Measurements from ENCODE around the gene MBNL2.
"Not testable (repeated sequence)": the region's sequence is repeated elsewhere in the genome, so short reads cannot be mapped to it uniquely, and the experiment has no call there.

Gene MBNL2

GRCh38 chr13:97221989-97222700 is at the start of gene MBNL2:
TSS of gene MBNL2 (plus strand) at chr13:97222333. CDS start at chr13:97276236, 53,903 bp downstream.
- peak; percentile 94 for DNase-seq

- DNase-seq: no peak
Observed at GRCh38 chr13:97174638-97175037, 47.5 kb upstream of the MBNL2 start.

- no peak for DNase-seq
Observed at GRCh38 chr13:97175041-97175440, 47.1 kb upstream of the MBNL2 start.

GRCh38 chr13:97179501-97179900 is 42.6 kb upstream of the MBNL2 start:
- no peak for DNase-seq

GRCh38 chr13:97182111-97182890 is 39.8 kb upstream of the MBNL2 start:
- no peak for DNase-seq

GRCh38 chr13:97185291-97185690 is 36.8 kb upstream of the MBNL2 start:
- no peak for DNase-seq

GRCh38 chr13:97185751-97186150 is 36.4 kb upstream of the MBNL2 start:
- no peak for DNase-seq

GRCh38 chr13:97188207-97188606 is 33.9 kb upstream of the MBNL2 start:
- no peak for DNase-seq

- no peak for DNase-seq
Observed at GRCh38 chr13:97189928-97190327, 32.2 kb upstream of the MBNL2 start.

GRCh38 chr13:97191142-97191541 is 31.0 kb upstream of the MBNL2 start:
- DNase-seq: no peak

- DNase-seq: no peak
Observed at GRCh38 chr13:97191615-97192014, 30.5 kb upstream of the MBNL2 start.

GRCh38 chr13:97192166-97192565 is 30.0 kb upstream of the MBNL2 start:
- DNase-seq: no peak

GRCh38 chr13:97193577-97193976 is 28.6 kb upstream of the MBNL2 start:
- no peak for DNase-seq

GRCh38 chr13:97194479-97194878 is 27.7 kb upstream of the MBNL2 start:
- no peak for DNase-seq

- DNase-seq: no peak
Observed at GRCh38 chr13:97196340-97196739, 25.8 kb upstream of the MBNL2 start.

- DNase-seq: no peak
Observed at GRCh38 chr13:97198753-97199152, 23.4 kb upstream of the MBNL2 start.

- no peak for DNase-seq
Observed at GRCh38 chr13:97199451-97199850, 22.7 kb upstream of the MBNL2 start.

GRCh38 chr13:97200081-97200942 is 21.8 kb upstream of the MBNL2 start:
- no peak for DNase-seq

GRCh38 chr13:97202761-97203160 is 19.4 kb upstream of the MBNL2 start:
- no peak for DNase-seq

GRCh38 chr13:97205465-97205864 is 16.7 kb upstream of the MBNL2 start:
- no peak for DNase-seq

- DNase-seq: no peak
Observed at GRCh38 chr13:97205982-97206381, 16.2 kb upstream of the MBNL2 start.

- not testable (repeated sequence) for DNase-seq
Observed at GRCh38 chr13:97207252-97207651, 14.9 kb upstream of the MBNL2 start.

GRCh38 chr13:97211300-97211699 is 10.8 kb upstream of the MBNL2 start:
- no peak for DNase-seq
